Myocyte (in vitro differentiated cells): ENCODE results near the gene RREB1. TPM values are rescaled to one million over a fixed set of nuclear protein-coding genes. Genes with fewer than 3 reads are reported as not detected.
A peak's percentile ranks its signal among the peaks of the same experiment; 100 is the strongest.

Source experiments
- DNase-seq: peaks from one replicate; pipeline ENCODE4 v3.0.0-alpha.2; 2012; ENCODE audit warnings: low read depth
- polyA plus RNA-seq: library from polyadenylated mRNA; unstranded; fragments of >200 nt; gene quantifications from one replicate; pipeline ENCODE4 v1.2.1, GENCODE V29; 2012; ENCODE audit warnings: missing spikeins
- total RNA-seq: library from RNA; depleted of rRNA; stranded (reverse); fragments of >200 nt; gene quantifications from 2 replicates; pipeline ENCODE4 v1.2.3, GENCODE V29; 2014

RREB1 gene
- 19.6 and 26.4 TPM in 2 replicates for total RNA-seq
- polyA plus RNA-seq: 8.0 TPM

- DNase-seq: peak; percentile 69
Observed at GRCh38 chr6:7107578-7108195, at the start of gene RREB1. Gene RREB1, plus strand, starts transcription at chr6:7107961. Its CDS starts 73,951 bp downstream, at chr6:7181912.

GRCh38 chr6:7058250-7058923, 49.4 kb upstream of the RREB1 start:
- peak; percentile 94 for DNase-seq

DNA sequence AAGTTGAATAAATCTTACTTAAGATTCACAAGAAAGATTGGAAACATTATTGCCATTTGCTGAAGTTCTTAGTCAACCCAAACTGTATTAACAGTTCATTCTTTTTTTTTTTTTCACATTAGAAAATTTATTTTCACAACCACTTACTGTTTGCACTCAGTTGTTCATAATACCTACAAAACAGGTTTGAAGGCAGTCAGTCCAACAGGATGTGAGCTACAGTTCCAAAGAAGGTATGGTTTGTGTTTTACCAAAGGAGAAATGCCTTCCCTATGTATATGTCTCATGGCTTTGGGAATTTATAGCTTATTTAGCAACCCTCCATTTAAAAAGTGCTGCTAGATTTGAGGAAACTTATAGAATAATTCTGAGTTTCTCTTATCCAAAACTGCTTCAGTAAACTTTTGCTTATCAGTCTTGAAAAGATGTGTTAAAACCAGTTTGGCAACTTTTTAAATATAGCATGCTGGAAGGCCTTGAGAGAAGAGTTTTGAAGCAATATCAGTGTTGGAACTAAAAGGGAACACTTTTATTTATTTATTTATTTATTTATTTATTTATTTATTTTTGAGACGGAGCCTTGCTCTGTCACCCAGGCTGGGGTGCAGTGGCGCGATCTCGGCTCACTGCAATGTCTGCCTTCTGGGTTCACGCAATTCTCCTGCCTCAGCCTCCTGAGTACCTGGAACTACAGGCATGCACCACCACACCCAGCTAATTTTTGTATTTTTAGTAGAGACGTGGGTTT, 46.8 kb upstream of the RREB1 start:
- DNase-seq: no peak

GRCh38 chr6:7062451-7063162, 45.2 kb upstream of the RREB1 start:
- DNase-seq: no peak

DNA sequence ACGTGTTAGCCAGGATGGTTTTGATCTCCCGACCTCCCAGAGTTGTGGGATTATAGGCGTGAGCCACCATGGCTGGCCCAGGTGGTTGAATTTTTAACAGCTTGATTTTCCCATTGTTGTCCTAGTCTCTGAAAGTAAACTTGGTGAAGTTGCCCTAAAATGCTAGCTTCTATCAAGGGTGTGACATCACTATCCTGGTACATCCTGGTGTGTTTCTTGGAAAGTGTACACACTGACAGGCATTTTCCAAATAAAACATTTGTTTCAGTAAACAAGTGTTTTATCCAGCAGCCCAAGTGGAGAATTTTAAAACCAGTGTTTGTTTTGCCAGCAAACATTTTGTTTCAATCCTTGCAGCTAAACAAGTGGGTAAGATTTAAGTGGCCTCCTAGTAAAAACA, 40.5 kb upstream of the RREB1 start:
- DNase-seq: no peak

- no peak for DNase-seq
Observed at GRCh38 chr6:7071405-7071804, 36.4 kb upstream of the RREB1 start.

- no peak for DNase-seq
Observed at GRCh38 chr6:7073082-7073820, 34.5 kb upstream of the RREB1 start.

GRCh38 chr6:7073821-7074525, 33.8 kb upstream of the RREB1 start:
- no peak for DNase-seq

DNA sequence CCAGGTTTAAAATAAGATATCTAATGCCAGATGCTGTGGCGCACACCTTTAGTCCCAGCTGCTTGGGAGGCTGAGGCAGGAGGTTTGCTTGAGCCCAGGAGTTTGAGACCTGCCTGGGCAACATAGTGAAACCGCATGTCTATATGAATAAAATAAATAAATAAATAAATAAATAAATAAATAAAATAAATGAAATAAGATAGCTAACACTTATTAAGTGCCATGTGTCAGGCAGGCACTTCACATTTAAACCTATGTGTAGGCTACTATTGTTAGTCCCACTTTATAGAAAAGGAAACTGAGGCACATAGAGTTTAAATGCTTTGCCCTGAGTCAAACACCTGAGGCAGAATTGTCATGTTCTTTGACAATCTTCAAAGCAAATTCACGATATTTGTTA, 32.9 kb upstream of the RREB1 start:
- DNase-seq: no peak

DNA sequence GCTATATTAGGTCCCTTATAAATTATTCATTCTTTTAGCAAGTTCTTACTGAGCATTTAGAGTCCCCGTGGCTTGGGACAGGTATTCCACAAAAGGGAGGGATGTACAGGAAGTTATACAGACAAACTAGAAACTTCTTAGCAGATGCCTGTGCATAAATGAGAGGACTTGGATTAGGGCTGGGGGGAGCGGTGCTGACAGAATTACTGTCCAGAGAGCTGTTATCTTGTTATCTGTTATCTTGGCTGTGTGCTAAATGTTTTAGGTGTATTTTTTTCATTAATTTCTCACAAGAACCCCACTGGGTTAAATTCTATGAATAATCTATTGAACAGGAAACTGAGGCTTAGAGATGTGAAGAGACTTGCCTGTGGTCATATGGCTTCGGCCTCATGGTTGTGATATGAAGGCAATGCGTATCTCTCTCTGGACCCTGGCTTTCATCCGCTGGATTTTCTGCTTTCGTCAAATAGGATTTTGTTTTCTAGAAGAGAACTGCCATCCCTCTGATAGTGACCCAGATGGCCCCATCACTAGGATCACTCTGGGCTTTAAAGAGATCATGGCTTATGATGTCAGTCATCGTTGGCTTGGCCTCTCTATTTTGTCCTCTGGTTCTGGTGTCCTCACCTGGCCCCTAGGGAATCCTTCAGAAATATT, 32.3 kb upstream of the RREB1 start:
- no peak for DNase-seq

DNA sequence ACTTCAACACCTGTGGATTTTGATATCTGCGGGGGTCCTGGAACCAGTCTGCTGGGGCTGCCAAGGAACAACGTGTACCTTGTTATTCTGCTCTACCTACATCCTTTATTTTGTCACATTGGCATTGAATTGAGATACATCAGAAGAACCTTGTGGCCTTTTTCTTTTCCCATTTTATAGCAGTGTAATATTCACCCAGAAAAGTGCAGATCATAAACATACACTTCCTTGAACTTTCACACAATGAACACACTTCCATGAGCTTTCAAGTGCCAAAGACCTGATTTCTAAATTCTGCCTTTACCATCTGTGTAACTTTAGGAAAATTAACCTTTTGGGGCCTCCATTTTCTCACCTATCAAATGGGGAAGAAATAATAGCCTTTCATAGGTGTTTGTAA, 29.9 kb upstream of the RREB1 start:
- no peak for DNase-seq

- DNase-seq: no peak
Observed at GRCh38 chr6:7078856-7079255, 28.9 kb upstream of the RREB1 start.

GRCh38 chr6:7080311-7080710, 27.4 kb upstream of the RREB1 start:
- DNase-seq: no peak

GRCh38 chr6:7085911-7086310, 21.9 kb upstream of the RREB1 start:
- peak; percentile 46 for DNase-seq

DNA sequence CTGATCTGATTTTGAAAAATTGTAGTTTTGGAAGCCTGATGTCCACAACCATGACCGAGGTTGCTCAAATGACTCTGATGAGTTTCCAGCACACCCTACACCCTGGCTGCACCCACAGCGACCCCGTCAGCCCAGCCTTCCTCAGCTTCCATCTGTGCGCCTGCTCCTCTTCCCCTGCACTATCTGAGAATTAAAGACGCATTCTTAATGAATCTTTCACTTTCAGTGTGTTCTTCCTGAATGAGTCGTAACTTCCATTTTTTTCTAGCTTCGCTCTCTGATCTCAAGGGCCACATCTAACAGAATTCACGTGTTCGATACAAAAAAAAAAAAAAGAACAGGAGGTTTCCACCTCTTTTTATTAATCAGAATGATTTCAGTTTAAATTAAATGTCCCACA, 21.3 kb upstream of the RREB1 start:
- no peak for DNase-seq

GRCh38 chr6:7087066-7087465, 20.7 kb upstream of the RREB1 start:
- DNase-seq: peak; percentile 20

DNA sequence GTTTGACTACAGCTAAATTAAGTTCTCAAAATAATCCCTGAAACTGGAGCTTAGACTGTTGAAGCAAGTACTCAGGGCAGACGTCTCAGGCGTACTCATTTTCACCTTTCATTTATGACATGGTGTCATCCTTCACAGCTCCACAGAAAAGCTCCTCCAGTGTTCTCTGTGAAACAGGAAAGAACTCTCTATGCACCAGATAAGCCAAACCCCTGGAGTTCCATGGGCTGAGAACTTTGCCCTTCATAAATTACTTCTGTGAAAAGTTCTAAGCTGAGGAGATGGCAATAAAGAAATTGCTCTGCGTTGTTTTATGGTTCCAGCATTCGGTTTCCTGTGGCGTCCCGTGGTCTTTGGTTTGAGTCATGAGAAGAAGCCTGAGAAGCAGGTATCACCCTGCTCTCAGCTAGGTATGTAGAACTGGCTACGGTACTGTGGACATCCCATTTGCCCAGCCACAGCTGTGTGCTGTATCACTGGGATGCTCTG, 20.2 kb upstream of the RREB1 start:
- no peak for DNase-seq

- no peak for DNase-seq
Observed at GRCh38 chr6:7088076-7088742, 19.6 kb upstream of the RREB1 start.

- no peak for DNase-seq
Observed at GRCh38 chr6:7098993-7099392, 8.8 kb upstream of the RREB1 start.
